HG03521 (cell line): ENCODE results near the gene GBE1.
"Not testable (repeated sequence)": the region's sequence is repeated elsewhere in the genome, so short reads cannot be mapped to it uniquely, and the experiment has no call there.

Source experiments
- ATAC-seq: cut with Tn5 transposase; IDR thresholded peaks from one replicate; pipeline ENCODE4 v1.9.1; 2021; ENCODE audit warnings: mild to moderate bottlenecking, moderate library complexity; ENCODE audit not compliant: unreplicated experiment

The GBE1 gene

GRCh38 chr3:81760924-81761903, at the start of gene GBE1:
TSS of gene GBE1 (minus strand) at chr3:81761645. CDS start at chr3:81761517, 128 bp downstream.
- peak; percentile 90 for ATAC-seq

- ATAC-seq = no peak
These were observed 47.5 kb upstream of the GBE1 start for GRCh38 chr3:81808900-81809299.

GRCh38 chr3:81799403-81799802, 38.0 kb upstream of the GBE1 start:
- ATAC-seq = no peak

GRCh38 chr3:81793410-81793809, 32.0 kb upstream of the GBE1 start:
- ATAC-seq = no peak

GRCh38 chr3:81790117-81790516, 28.7 kb upstream of the GBE1 start:
- ATAC-seq = no peak

GRCh38 chr3:81789691-81790090, 28.2 kb upstream of the GBE1 start:
- no peak for ATAC-seq

- ATAC-seq = peak; percentile 61
These were observed 27.2 kb upstream of the GBE1 start for GRCh38 chr3:81788610-81789009.

GRCh38 chr3:81788044-81788443, 26.6 kb upstream of the GBE1 start:
- ATAC-seq = no peak

- ATAC-seq = no peak
These were observed 21.1 kb upstream of the GBE1 start for GRCh38 chr3:81782585-81782984.

- ATAC-seq = no peak
These were observed 17.3 kb upstream of the GBE1 start for GRCh38 chr3:81778678-81779182.

GRCh38 chr3:81776643-81777042, 15.2 kb upstream of the GBE1 start:
- no peak for ATAC-seq

- ATAC-seq = no peak
These were observed 9.3 kb upstream of the GBE1 start for GRCh38 chr3:81770710-81771109.

GRCh38 chr3:81769299-81769698, 7.9 kb upstream of the GBE1 start:
- no peak for ATAC-seq

GRCh38 chr3:81767250-81767859, 5.9 kb upstream of the GBE1 start:
- not testable (repeated sequence) for ATAC-seq

- no peak for ATAC-seq
These were observed 4.0 kb upstream of the GBE1 start for GRCh38 chr3:81765400-81765799.

- ATAC-seq = no peak
These were observed 3.2 kb upstream of the GBE1 start for GRCh38 chr3:81764665-81765064.

GRCh38 chr3:81764002-81764401, 2.6 kb upstream of the GBE1 start:
- ATAC-seq = no peak

GRCh38 chr3:81763001-81763400, 1.6 kb upstream of the GBE1 start:
- no peak for ATAC-seq

- no peak for ATAC-seq
These were observed 597 bp upstream of the GBE1 start for GRCh38 chr3:81761904-81762580.

- ATAC-seq = no peak
These were observed 1.2 kb downstream of the GBE1 start for GRCh38 chr3:81760215-81760614.

- not testable (repeated sequence) for ATAC-seq
These were observed 2.7 kb downstream of the GBE1 start for GRCh38 chr3:81758771-81759170.
